ENCODE results near the gene PTCRA. TPM values are rescaled to one million over a fixed set of nuclear protein-coding genes. Genes with fewer than 3 reads are reported as not detected.

PTCRA gene
- total and polyA plus RNA-seq, 2 donors (not counting 3 experiments of a cell fraction or from before 2014, with no cell fraction given): not detected

DNA sequence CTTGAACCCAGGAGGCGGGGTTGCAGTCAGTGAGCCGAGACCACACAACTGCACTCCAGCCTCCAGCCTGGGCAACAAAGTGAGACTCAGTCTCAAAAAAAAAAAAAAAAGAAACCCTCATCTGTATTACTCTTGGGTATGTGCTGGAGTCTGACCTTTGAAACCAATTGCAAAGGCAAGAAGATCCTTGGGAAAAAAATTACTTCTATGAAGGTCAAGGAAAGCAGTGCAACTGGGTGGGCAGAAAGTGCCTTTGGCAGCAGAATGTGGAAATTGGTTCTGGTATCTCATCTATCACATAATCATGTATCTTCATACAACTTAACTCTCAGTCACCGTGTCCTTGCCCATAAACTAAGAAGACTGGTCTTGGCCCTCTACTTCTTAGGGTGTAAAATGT lies 44.1 kb upstream of the PTCRA start:
- CTCF ChIA-PET: interaction anchor here (0.7 kb wide), 1 partner anchor 60 kb away, joined by 3 read pairs; no protein-coding TSS in a partner anchor

GRCh38 chr6:42873313-42873712 lies 42.5 kb upstream of the PTCRA start:
- CTCF ChIA-PET: interaction anchor here (0.6 to 1.9 kb wide), 5 partner anchors 10 to 211 kb away, joined by 3 to 11 read pairs (median 3); no protein-coding TSS in a partner anchor
- no peaks in the 10 kb centered on the region for H3K9me3 ChIP-seq (replicated peaks; ENCODE audit: control insufficient read depth, insufficient read depth, low read length)
- H2AFZ ChIP-seq (ENCODE audit: low read depth, low read length): no peak overlapping the region
- no peaks in the 10 kb centered on the region for H3K4me1 ChIP-seq (ENCODE audit: control insufficient read depth, extremely low read depth, insufficient read depth, low read length)
- no TSS peak for BruUV-seq (replicated peaks)
- H3K4me2 ChIP-seq (ENCODE audit: insufficient read depth, low read length): no peak overlapping the region
- H3K9me1 ChIP-seq (replicated peaks; ENCODE audit: control insufficient read depth, extremely low read depth, insufficient read depth, low read length): no peaks in the 10 kb centered on the region
- no peak overlapping the region for H3K4me3 ChIP-seq (replicated peaks in 1 of 3; ENCODE audit: insufficient read depth in 1 of 3, low read depth in 1 of 3, low read length in 3 of 3)
- FAIRE-seq (no peak), DNase-seq (ENCODE audit: low read depth, low spot score) (no peak)
- H4K20me1 ChIP-seq (replicated peaks; ENCODE audit: control insufficient read depth, extremely low read depth, insufficient read depth, low read length): no peaks in the 10 kb centered on the region
- intact Hi-C loops (cut with micrococcal nuclease) (no loop called here), dilution Hi-C loops (cut with MboI; ENCODE audit: extremely low pct_ligation_motif_present, low sequenced_read_pairs) (no loop called here)
- TF ChIP-seq POLR2A (IDR thresholded peaks at IDR 0.05; ENCODE audit: low read depth, low read length): no peak
- TF ChIP-seq, protein P1, sequence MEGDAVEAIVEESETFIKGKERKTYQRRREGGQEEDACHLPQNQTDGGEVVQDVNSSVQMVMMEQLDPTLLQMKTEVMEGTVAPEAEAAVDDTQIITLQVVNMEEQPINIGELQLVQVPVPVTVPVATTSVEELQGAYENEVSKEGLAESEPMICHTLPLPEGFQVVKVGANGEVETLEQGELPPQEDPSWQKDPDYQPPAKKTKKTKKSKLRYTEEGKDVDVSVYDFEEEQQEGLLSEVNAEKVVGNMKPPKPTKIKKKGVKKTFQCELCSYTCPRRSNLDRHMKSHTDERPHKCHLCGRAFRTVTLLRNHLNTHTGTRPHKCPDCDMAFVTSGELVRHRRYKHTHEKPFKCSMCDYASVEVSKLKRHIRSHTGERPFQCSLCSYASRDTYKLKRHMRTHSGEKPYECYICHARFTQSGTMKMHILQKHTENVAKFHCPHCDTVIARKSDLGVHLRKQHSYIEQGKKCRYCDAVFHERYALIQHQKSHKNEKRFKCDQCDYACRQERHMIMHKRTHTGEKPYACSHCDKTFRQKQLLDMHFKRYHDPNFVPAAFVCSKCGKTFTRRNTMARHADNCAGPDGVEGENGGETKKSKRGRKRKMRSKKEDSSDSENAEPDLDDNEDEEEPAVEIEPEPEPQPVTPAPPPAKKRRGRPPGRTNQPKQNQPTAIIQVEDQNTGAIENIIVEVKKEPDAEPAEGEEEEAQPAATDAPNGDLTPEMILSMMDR (IDR thresholded peaks at IDR 0.05; ENCODE audit: extremely low read depth in 1 of 2, insufficient read depth in 1 of 2, low read depth in 1 of 2, low read length in 2 of 2): no peak
- TF ChIP-seq JUN (IDR thresholded peaks at IDR 0.05; ENCODE audit: borderline replicate concordance, insufficient read depth, insufficient read length, low read depth): no peak
- no peak for TF ChIP-seq EZH2 (IDR thresholded peaks at IDR 0.05; ENCODE audit: borderline replicate concordance, low read depth, low read length, severe bottlenecking)
- no peak for TF ChIP-seq FOS (IDR thresholded peaks at IDR 0.05; ENCODE audit: borderline replicate concordance, insufficient read depth, low read length)
- TF ChIP-seq GATA2 (IDR thresholded peaks at IDR 0.05; ENCODE audit: insufficient read depth, insufficient read length, low read depth, low read length): no peak
- TF ChIP-seq, protein P2, sequence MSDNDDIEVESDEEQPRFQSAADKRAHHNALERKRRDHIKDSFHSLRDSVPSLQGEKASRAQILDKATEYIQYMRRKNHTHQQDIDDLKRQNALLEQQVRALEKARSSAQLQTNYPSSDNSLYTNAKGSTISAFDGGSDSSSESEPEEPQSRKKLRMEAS (IDR thresholded peaks at IDR 0.05; ENCODE audit: insufficient read depth, insufficient read length): no peak
- TF ChIP-seq MYC (IDR thresholded peaks at IDR 0.05; ENCODE audit: low read depth, low read length): no peak
- TF ChIP-seq POLR2AphosphoS5 (IDR thresholded peaks at IDR 0.05; ENCODE audit: insufficient read depth, low read depth, low read length): no peak
- no peak overlapping the region for H3K9ac ChIP-seq (replicated peaks; ENCODE audit: extremely low read depth, insufficient read depth, low read length)
- no peak overlapping the region for H3K27ac ChIP-seq (ENCODE audit: insufficient read depth, low read depth, low read length)
- POLR2A ChIA-PET: no interaction called here
- H3K27me3 ChIP-seq (ENCODE audit: control insufficient read depth in 2 of 2, insufficient read depth in 2 of 2, low read length in 2 of 2): no peaks in the 10 kb centered on the region
- no peaks in the 10 kb centered on the region for H3K79me2 ChIP-seq (ENCODE audit: control insufficient read depth, insufficient read depth, low read length)
- no peaks in the 10 kb centered on the region for H3K36me3 ChIP-seq (ENCODE audit: control insufficient read depth in 2 of 2, extremely low read depth in 1 of 2, insufficient read depth in 2 of 2, low read length in 2 of 2)

More for the DNA sequence above, 44.1 kb upstream of the PTCRA start:
- no peak overlapping the region for H3K4me2 ChIP-seq (ENCODE audit: insufficient read depth, low read length)
- no peaks in the 10 kb centered on the region for H3K9me1 ChIP-seq (replicated peaks; ENCODE audit: control insufficient read depth, extremely low read depth, insufficient read depth, low read length)
- no peaks in the 10 kb centered on the region for H3K9me3 ChIP-seq (replicated peaks; ENCODE audit: control insufficient read depth, insufficient read depth, low read length)
- intact Hi-C loops (cut with micrococcal nuclease) (no loop called here), dilution Hi-C loops (cut with MboI; ENCODE audit: extremely low pct_ligation_motif_present, low sequenced_read_pairs) (no loop called here)
- no peak overlapping the region for H2AFZ ChIP-seq (ENCODE audit: low read depth, low read length)
- H3K27me3 ChIP-seq (ENCODE audit: control insufficient read depth in 2 of 2, insufficient read depth in 2 of 2, low read length in 2 of 2): no peaks in the 10 kb centered on the region
- DNase-seq (ENCODE audit: low read depth, low spot score): no peak
- no peak for FAIRE-seq
- no peaks in the 10 kb centered on the region for H3K36me3 ChIP-seq (ENCODE audit: control insufficient read depth in 2 of 2, extremely low read depth in 1 of 2, insufficient read depth in 2 of 2, low read length in 2 of 2)
- POLR2A ChIA-PET: no interaction called here
- no peak overlapping the region for H3K27ac ChIP-seq (ENCODE audit: insufficient read depth, low read depth, low read length)
- no peaks in the 10 kb centered on the region for H4K20me1 ChIP-seq (replicated peaks; ENCODE audit: control insufficient read depth, extremely low read depth, insufficient read depth, low read length)
- H3K9ac ChIP-seq (replicated peaks; ENCODE audit: extremely low read depth, insufficient read depth, low read length): no peak overlapping the region
- no TSS peak for BruUV-seq (replicated peaks)
- no peak overlapping the region for H3K4me3 ChIP-seq (replicated peaks in 1 of 3; ENCODE audit: insufficient read depth in 1 of 3, low read depth in 1 of 3, low read length in 3 of 3)
- no peaks in the 10 kb centered on the region for H3K4me1 ChIP-seq (ENCODE audit: control insufficient read depth, extremely low read depth, insufficient read depth, low read length)
- no peaks in the 10 kb centered on the region for H3K79me2 ChIP-seq (ENCODE audit: control insufficient read depth, insufficient read depth, low read length)
- no peak for TF ChIP-seq GATA2 (IDR thresholded peaks at IDR 0.05; ENCODE audit: insufficient read depth, insufficient read length, low read depth, low read length)
- TF ChIP-seq, protein P2 (IDR thresholded peaks at IDR 0.05; ENCODE audit: insufficient read depth, insufficient read length): no peak
- TF ChIP-seq FOS (IDR thresholded peaks at IDR 0.05; ENCODE audit: borderline replicate concordance, insufficient read depth, low read length): no peak
- no peak for TF ChIP-seq POLR2A (IDR thresholded peaks at IDR 0.05; ENCODE audit: low read depth, low read length)

All from endothelial cell of umbilical vein (primary cell).